ENCODE measurements around the gene RGS7.

RGS7 gene

DNA sequence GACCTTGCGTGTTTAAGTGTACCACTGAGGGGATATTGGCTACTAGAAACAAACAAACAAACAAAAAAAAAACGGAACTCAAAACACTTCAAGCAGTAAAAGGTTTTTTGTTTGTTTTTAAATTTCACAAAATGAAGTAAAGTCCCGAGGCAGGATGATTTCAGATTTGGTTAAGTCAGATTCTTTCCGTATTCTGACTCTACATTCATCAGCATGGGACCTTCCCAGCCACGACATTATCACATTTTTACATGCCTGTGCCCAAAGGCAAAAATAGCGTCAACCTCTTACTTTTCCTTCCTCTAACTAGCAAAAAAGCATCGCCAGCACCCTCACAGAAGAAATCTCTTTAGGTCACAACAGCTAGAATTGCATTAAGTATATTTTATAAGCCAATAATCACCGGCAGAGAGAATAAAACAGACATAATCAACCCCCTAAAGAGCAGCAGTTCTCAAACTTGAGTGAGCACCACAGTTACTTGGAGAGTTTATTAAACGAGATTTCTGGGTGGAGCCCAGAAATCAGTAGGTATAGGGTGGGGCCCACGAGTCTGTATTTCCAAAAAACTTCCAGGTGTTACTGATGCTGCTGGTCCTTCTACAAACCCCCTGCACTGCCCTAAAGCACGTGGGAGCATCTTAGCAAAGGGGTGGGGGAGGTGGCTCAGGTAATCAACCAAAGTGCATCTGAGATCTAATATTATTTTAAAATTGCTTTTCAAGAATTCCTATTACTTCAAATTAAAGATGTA is 227.6 kb downstream of the RGS7 start:
- H3K36me3 Mint-ChIP-seq (ENCODE audit: insufficient read depth) = peaks cover 2% of the 10 kb centered on the region
- no peak for ATAC-seq (replicated peaks)
- no peak overlapping the region for H3K27ac Mint-ChIP-seq
- H3K9me3 Mint-ChIP-seq = peaks cover 3 to 11% of the 10 kb centered on the region in 2 donors
- DNase-seq = no peak
- no peaks in the 10 kb centered on the region for H3K4me1 Mint-ChIP-seq (ENCODE audit: low read depth in 2 of 2)
- H3K27me3 Mint-ChIP-seq = no peaks in the 10 kb centered on the region
- H3K4me3 Mint-ChIP-seq = no peak overlapping the region

DNA sequence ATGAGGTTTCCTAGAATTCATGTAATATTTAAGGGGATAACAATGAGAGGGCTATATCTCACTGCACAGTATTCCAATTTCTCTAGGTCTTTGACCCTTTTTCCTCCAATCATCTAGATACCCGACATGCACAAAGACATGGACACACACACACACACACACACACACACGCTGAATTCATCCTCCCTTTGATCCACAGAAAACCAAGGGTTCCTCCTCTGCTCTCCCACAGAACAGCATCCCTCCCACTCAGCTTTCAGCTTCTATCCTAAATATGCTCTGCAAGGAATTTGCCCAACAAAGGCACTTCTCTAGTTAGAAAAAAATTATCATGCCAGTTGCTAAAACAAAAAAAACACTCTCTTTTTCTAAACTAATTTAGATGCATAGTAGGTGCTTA is 231.7 kb downstream of the RGS7 start:
- Mint-ChIP-seq H3K27me3 (no peaks in the 10 kb centered on the region), H3K27ac (no peak overlapping the region), H3K4me3 (no peak overlapping the region), H3K36me3 (ENCODE audit: insufficient read depth) (peaks cover 2% of the 10 kb centered on the region), H3K4me1 (ENCODE audit: low read depth in 2 of 2) (no peaks in the 10 kb centered on the region), H3K9me3 (peaks cover 4 to 5% of the 10 kb centered on the region in 2 donors)
- ATAC-seq (replicated peaks) = no peak
- no peak for DNase-seq

- no peaks in the 10 kb centered on the region for H3K4me1 Mint-ChIP-seq (ENCODE audit: low read depth in 2 of 2)
- H3K27ac Mint-ChIP-seq = no peak overlapping the region
- ATAC-seq (replicated peaks) (no peak), DNase-seq (no peak)
- no peaks in the 10 kb centered on the region for H3K27me3 Mint-ChIP-seq
- H3K9me3 Mint-ChIP-seq = peaks cover 8 to 18% of the 10 kb centered on the region in 2 donors
- no peaks in the 10 kb centered on the region for H3K36me3 Mint-ChIP-seq (ENCODE audit: insufficient read depth)
- H3K4me3 Mint-ChIP-seq = no peak overlapping the region
Measured at GRCh38 chr1:241118049-241118448, 239.0 kb downstream of the RGS7 start.

- H3K4me3 Mint-ChIP-seq = no peak overlapping the region
- H3K4me1 Mint-ChIP-seq (ENCODE audit: low read depth in 2 of 2) = no peaks in the 10 kb centered on the region
- H3K36me3 Mint-ChIP-seq (ENCODE audit: insufficient read depth) = no peaks in the 10 kb centered on the region
- ATAC-seq (replicated peaks) = no peak
- no peak for DNase-seq
- H3K27me3 Mint-ChIP-seq = no peaks in the 10 kb centered on the region
- peaks cover 12 to 18% of the 10 kb centered on the region in 2 donors for H3K9me3 Mint-ChIP-seq
- H3K27ac Mint-ChIP-seq = no peak overlapping the region
Measured at GRCh38 chr1:241115784-241116183, 241.2 kb downstream of the RGS7 start.

DNA sequence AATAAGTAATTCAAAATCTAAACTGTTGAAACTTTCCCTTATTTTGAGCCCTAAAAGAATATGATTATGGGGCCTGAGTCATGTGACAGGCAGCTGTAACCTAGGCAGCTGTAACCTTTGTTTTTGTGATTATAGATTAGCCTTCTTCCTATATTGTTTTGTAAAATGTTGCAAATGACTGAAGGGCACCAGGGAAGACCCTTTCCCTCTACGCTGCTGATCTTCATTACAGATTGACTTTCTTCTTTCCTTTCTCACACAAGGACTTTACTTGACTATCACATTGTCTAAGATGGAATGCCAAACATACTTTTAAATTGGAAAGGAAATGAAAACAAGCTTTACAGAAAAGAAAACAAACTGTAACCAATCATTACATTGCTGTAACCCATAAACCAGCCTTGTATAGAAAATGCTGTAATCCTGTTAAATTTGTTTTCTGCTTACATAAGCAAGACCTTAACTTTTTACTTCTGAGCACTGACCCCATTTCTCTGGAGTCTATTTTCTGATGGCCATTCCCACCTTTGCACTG is 242.2 kb downstream of the RGS7 start:
- DNase-seq = no peak

DNA sequence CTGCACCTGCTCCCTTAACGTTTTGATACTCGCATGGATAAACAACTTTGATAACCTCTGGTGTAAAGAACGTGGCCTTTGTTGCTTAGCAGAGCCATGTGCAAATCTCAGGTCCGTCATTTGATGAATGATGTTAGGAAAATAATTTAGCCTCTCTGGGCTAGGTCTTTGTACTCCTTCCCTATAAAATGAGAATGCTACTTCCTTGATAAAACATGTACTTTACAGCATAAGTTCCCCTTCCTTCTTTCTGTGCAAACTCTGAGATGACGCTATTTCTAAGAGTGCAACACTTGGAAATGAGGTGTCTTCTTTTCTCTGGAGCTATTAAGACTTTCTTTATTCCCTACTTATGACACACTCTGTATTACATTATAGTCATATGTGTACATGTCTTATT is 243.4 kb downstream of the RGS7 start:
- no peak for DNase-seq
- no peaks in the 10 kb centered on the region for H3K4me1 Mint-ChIP-seq (ENCODE audit: low read depth in 2 of 2)
- no peak overlapping the region for H3K27ac Mint-ChIP-seq
- no peaks in the 10 kb centered on the region for H3K27me3 Mint-ChIP-seq
- H3K4me3 Mint-ChIP-seq = no peak overlapping the region
- no peak for ATAC-seq (replicated peaks)
- peaks cover 7 to 12% of the 10 kb centered on the region in 2 donors for H3K9me3 Mint-ChIP-seq
- H3K36me3 Mint-ChIP-seq (ENCODE audit: insufficient read depth) = no peaks in the 10 kb centered on the region

More for the DNA sequence above, 242.2 kb downstream of the RGS7 start:
- H3K4me3 Mint-ChIP-seq = no peak overlapping the region
- no peaks in the 10 kb centered on the region for H3K36me3 Mint-ChIP-seq (ENCODE audit: insufficient read depth)
- H3K9me3 Mint-ChIP-seq = peaks cover 8 to 12% of the 10 kb centered on the region in 2 donors
- no peak for ATAC-seq (replicated peaks)
- no peaks in the 10 kb centered on the region for H3K27me3 Mint-ChIP-seq
- no peaks in the 10 kb centered on the region for H3K4me1 Mint-ChIP-seq (ENCODE audit: low read depth in 2 of 2)
- H3K27ac Mint-ChIP-seq = no peak overlapping the region

GRCh38 chr1:241109039-241109438 is 248.0 kb downstream of the RGS7 start:
- ATAC-seq (replicated peaks) = no peak
- Mint-ChIP-seq H3K9me3 (peaks cover 0 to 5% of the 10 kb centered on the region in 2 donors), H3K27ac (no peak overlapping the region), H3K4me1 (ENCODE audit: low read depth in 2 of 2) (no peaks in the 10 kb centered on the region), H3K4me3 (no peak overlapping the region), H3K27me3 (no peaks in the 10 kb centered on the region), H3K36me3 (ENCODE audit: insufficient read depth) (no peaks in the 10 kb centered on the region)
- no peak for DNase-seq

- ATAC-seq (replicated peaks) = no peak
- no peaks in the 10 kb centered on the region for H3K27me3 Mint-ChIP-seq
- no peak overlapping the region for H3K4me3 Mint-ChIP-seq
Measured at GRCh38 chr1:241105147-241105546, 251.9 kb downstream of the RGS7 start.

GRCh38 chr1:241102664-241103063 is 254.3 kb downstream of the RGS7 start:
- no peaks in the 10 kb centered on the region for H3K27me3 Mint-ChIP-seq
- H3K4me3 Mint-ChIP-seq = no peak overlapping the region
- DNase-seq (no peak), ATAC-seq (replicated peaks) (no peak)
- peaks cover 7 to 9% of the 10 kb centered on the region in 2 donors for H3K9me3 Mint-ChIP-seq
- H3K4me1 Mint-ChIP-seq (ENCODE audit: low read depth in 2 of 2) = no peaks in the 10 kb centered on the region
- H3K27ac Mint-ChIP-seq = no peak overlapping the region
- H3K36me3 Mint-ChIP-seq (ENCODE audit: insufficient read depth) = no peaks in the 10 kb centered on the region

More at GRCh38 chr1:241105147-241105546, 251.9 kb downstream of the RGS7 start:
- no peak for DNase-seq
- Mint-ChIP-seq H3K36me3 (ENCODE audit: insufficient read depth) (no peaks in the 10 kb centered on the region), H3K27ac (no peak overlapping the region), H3K4me1 (ENCODE audit: low read depth in 2 of 2) (no peaks in the 10 kb centered on the region), H3K9me3 (peaks cover 0 to 3% of the 10 kb centered on the region in 2 donors)

- no peak for ATAC-seq (replicated peaks)
- Mint-ChIP-seq H3K9me3 (peaks cover 9 to 12% of the 10 kb centered on the region in 2 donors), H3K4me1 (ENCODE audit: low read depth in 2 of 2) (no peaks in the 10 kb centered on the region), H3K36me3 (ENCODE audit: insufficient read depth) (no peaks in the 10 kb centered on the region), H3K27ac (no peak overlapping the region), H3K27me3 (no peaks in the 10 kb centered on the region), H3K4me3 (no peak overlapping the region)
- DNase-seq = no peak
Measured at GRCh38 chr1:241101622-241102021, 255.4 kb downstream of the RGS7 start.

DNA sequence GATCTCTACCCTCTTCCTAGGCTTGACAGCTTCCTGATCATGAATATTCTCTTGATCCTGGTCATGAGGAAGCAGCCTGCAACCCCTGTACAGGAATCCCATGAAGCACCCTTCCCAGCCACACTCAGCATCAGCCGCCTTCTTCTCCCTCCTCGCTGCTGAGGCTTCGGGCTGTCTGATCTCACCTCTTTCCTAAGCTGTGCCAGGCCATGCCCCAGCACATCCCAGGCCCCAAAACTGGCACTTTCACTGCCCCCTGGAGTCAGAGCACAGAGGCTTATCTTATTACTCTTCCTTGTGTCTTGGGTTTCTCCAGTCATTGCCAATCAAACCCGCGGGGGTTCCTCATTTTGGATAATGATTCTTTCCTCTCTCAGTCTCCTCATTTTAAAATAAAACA is 259.5 kb downstream of the RGS7 start:
- Mint-ChIP-seq H3K4me3 (no peak overlapping the region), H3K27me3 (no peaks in the 10 kb centered on the region), H3K4me1 (ENCODE audit: low read depth in 2 of 2) (no peaks in the 10 kb centered on the region), H3K9me3 (peaks cover 12 to 15% of the 10 kb centered on the region in 2 donors), H3K27ac (no peak overlapping the region), H3K36me3 (ENCODE audit: insufficient read depth) (no peaks in the 10 kb centered on the region)
- ATAC-seq (replicated peaks) (no peak), DNase-seq (no peak)

GRCh38 chr1:241096982-241097381 is 260.0 kb downstream of the RGS7 start:
- Mint-ChIP-seq H3K4me1 (ENCODE audit: low read depth in 2 of 2) (no peaks in the 10 kb centered on the region), H3K27ac (no peak overlapping the region), H3K27me3 (no peaks in the 10 kb centered on the region), H3K9me3 (peaks cover 12 to 15% of the 10 kb centered on the region in 2 donors), H3K36me3 (ENCODE audit: insufficient read depth) (no peaks in the 10 kb centered on the region), H3K4me3 (no peak overlapping the region)
- no peak for DNase-seq
- no peak for ATAC-seq (replicated peaks)

DNA sequence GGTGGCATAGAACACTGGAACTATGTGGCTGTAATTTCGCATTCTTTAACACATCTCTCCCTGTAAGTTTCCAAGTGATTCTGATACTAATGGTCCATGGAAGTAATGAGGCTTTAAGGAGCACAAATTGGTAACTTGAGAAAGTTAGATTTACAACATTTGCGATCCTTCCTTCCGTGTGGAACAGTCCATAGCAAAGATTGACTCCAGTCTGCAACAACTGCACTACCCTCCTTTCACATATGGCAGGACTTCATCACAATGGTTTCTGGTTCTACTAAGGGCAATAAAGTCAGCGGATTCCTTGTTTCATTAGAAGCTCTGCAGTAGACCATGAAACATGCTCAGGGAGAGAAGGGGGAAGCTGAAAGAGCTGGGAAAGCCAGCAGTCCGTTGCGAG is 261.2 kb downstream of the RGS7 start:
- H3K4me3 Mint-ChIP-seq = no peak overlapping the region
- H3K36me3 Mint-ChIP-seq (ENCODE audit: insufficient read depth) = no peaks in the 10 kb centered on the region
- no peaks in the 10 kb centered on the region for H3K4me1 Mint-ChIP-seq (ENCODE audit: low read depth in 2 of 2)
- no peaks in the 10 kb centered on the region for H3K27me3 Mint-ChIP-seq
- peaks cover 11 to 15% of the 10 kb centered on the region in 2 donors for H3K9me3 Mint-ChIP-seq
- H3K27ac Mint-ChIP-seq = no peak overlapping the region
- DNase-seq = no peak
- no peak for ATAC-seq (replicated peaks)

GRCh38 chr1:241090798-241091197 is 266.2 kb downstream of the RGS7 start:
- ATAC-seq (replicated peaks) (no peak), DNase-seq (no peak)
- H3K4me3 Mint-ChIP-seq = no peak overlapping the region
- no peaks in the 10 kb centered on the region for H3K4me1 Mint-ChIP-seq (ENCODE audit: low read depth in 2 of 2)
- no peaks in the 10 kb centered on the region for H3K36me3 Mint-ChIP-seq (ENCODE audit: insufficient read depth)
- H3K27me3 Mint-ChIP-seq = no peaks in the 10 kb centered on the region
- H3K9me3 Mint-ChIP-seq = peaks cover 14 to 23% of the 10 kb centered on the region in 2 donors
- no peak overlapping the region for H3K27ac Mint-ChIP-seq

Data from effector memory CD8-positive, alpha-beta T cell (primary cell).